ENCODE data around the gene CBX8.

CBX8 gene

GRCh38 chr17:79792984-79793923 lies 3.6 kb downstream of the CBX8 start:
- DNase-seq (ENCODE audit: low spot score), result no peak

- no peak for DNase-seq (ENCODE audit: low spot score)
These were observed 4.5 kb downstream of the CBX8 start for GRCh38 chr17:79792341-79792871.

GRCh38 chr17:79791735-79792161 lies 5.1 kb downstream of the CBX8 start:
- DNase-seq (ENCODE audit: low spot score), result no peak

GRCh38 chr17:79790805-79791734 lies 5.8 kb downstream of the CBX8 start:
- no peak for DNase-seq (ENCODE audit: low spot score)

- peak; percentile 97 for DNase-seq (ENCODE audit: low spot score)
These were observed 6.7 kb downstream of the CBX8 start for GRCh38 chr17:79789943-79790804.

- peak; percentile 88 for DNase-seq (ENCODE audit: low spot score)
These were observed 7.6 kb downstream of the CBX8 start for GRCh38 chr17:79788989-79789942.

- DNase-seq (ENCODE audit: low spot score), result no peak
These were observed 8.4 kb downstream of the CBX8 start for GRCh38 chr17:79788455-79788854.

- DNase-seq (ENCODE audit: low spot score), result no peak
These were observed 9.8 kb downstream of the CBX8 start for GRCh38 chr17:79786930-79787643.

- no peak for DNase-seq (ENCODE audit: low spot score)
These were observed 10.7 kb downstream of the CBX8 start for GRCh38 chr17:79785900-79786810.

- DNase-seq (ENCODE audit: low spot score), result no peak
These were observed 11.6 kb downstream of the CBX8 start for GRCh38 chr17:79785017-79785899.

GRCh38 chr17:79784353-79785016 lies 12.4 kb downstream of the CBX8 start:
- DNase-seq (ENCODE audit: low spot score), result no peak

GRCh38 chr17:79783891-79784290 lies 13.0 kb downstream of the CBX8 start:
- no peak for DNase-seq (ENCODE audit: low spot score)

GRCh38 chr17:79781736-79782575 lies 14.9 kb downstream of the CBX8 start:
- DNase-seq (ENCODE audit: low spot score), result no peak

- DNase-seq (ENCODE audit: low spot score), result no peak
These were observed 15.7 kb downstream of the CBX8 start for GRCh38 chr17:79781012-79781650.

- no peak for DNase-seq (ENCODE audit: low spot score)
These were observed 17.1 kb downstream of the CBX8 start for GRCh38 chr17:79779661-79780365.

Measured in HuH-7 (cell line).